H9 (cell line): ENCODE measurements around the gene RANBP3. TPM values are rescaled to one million over a fixed set of nuclear protein-coding genes. Genes with fewer than 3 reads are reported as not detected.

Experiments used
- DNase-seq: peaks from one replicate; pipeline ENCODE4 v3.0.0-alpha.2; 2017
- H2AFZ ChIP-seq: one replicate; pipeline ENCODE4 v1.6.1; 2013; ENCODE audit warnings: mild to moderate bottlenecking, low read length, control low read depth, moderate library complexity
- H2AK5ac ChIP-seq: 2 replicates; pipeline ENCODE4 v1.6.1; 2013; ENCODE audit warnings: low read length, control low read depth, mixed read lengths; ENCODE audit not compliant: insufficient read length
- H2BK120ac ChIP-seq: one replicate; pipeline ENCODE4 v1.6.1; 2013; ENCODE audit warnings: low read depth, mild to moderate bottlenecking, low read length, control low read depth, inconsistent platforms; ENCODE audit not compliant: poor library complexity, severe bottlenecking
- H2BK12ac ChIP-seq: 2 replicates; pipeline ENCODE4 v1.6.1; 2013; ENCODE audit warnings: low read length, control low read depth, mixed read lengths, low read depth; ENCODE audit not compliant: insufficient read length
- H2BK15ac ChIP-seq: 2 replicates; pipeline ENCODE4 v1.6.1; 2013; ENCODE audit warnings: low read depth, low read length, control low read depth
- H2BK20ac ChIP-seq: one replicate; pipeline ENCODE4 v1.6.1; 2013; ENCODE audit warnings: low read depth, mild to moderate bottlenecking, low read length, control low read depth, inconsistent platforms; ENCODE audit not compliant: poor library complexity, severe bottlenecking
- H2BK5ac ChIP-seq: 2 replicates; pipeline ENCODE4 v1.6.1; 2013; ENCODE audit warnings: low read length, control low read depth, mixed read lengths; ENCODE audit not compliant: insufficient read length
- H3K14ac ChIP-seq: 2 replicates; pipeline ENCODE4 v1.6.1; 2013; ENCODE audit warnings: low read length, control low read depth; ENCODE audit not compliant: insufficient read depth
- H3K18ac ChIP-seq: 2 replicates; pipeline ENCODE4 v1.6.1; 2013; ENCODE audit warnings: low read depth, mild to moderate bottlenecking, mixed read lengths, low read length, control low read depth; ENCODE audit not compliant: insufficient read length
- H3K23ac ChIP-seq: 2 replicates; pipeline ENCODE4 v1.6.1; 2013; ENCODE audit warnings: low read length, control low read depth, mixed read lengths, low read depth; ENCODE audit not compliant: insufficient read length
- H3K23me2 ChIP-seq: 2 replicates; pipeline ENCODE4 v1.6.1; 2013; ENCODE audit warnings: low read depth, mild to moderate bottlenecking, mixed read lengths, low read length, control low read depth; ENCODE audit not compliant: insufficient read length, poor library complexity, severe bottlenecking
- H3K27ac ChIP-seq: 2 replicates; pipeline ENCODE4 v1.5.1; 2013; ENCODE audit warnings: low read length, control low read depth, mixed read lengths, low read depth; ENCODE audit not compliant: insufficient read length
- H3K27me3 ChIP-seq: 2 replicates; pipeline ENCODE4 v1.6.1; 2013; ENCODE audit warnings: low read length, control low read depth, inconsistent platforms; ENCODE audit not compliant: insufficient read depth
- H3K4ac ChIP-seq: 2 replicates; pipeline ENCODE4 v1.6.1; 2013; ENCODE audit warnings: low read depth, mild to moderate bottlenecking, control low read depth, inconsistent platforms, low read length, moderate library complexity
- H3K4me1 ChIP-seq: 2 replicates; pipeline ENCODE4 v1.6.1; 2013; ENCODE audit warnings: low read length, control low read depth, inconsistent platforms; ENCODE audit not compliant: insufficient read depth
- H3K4me2 ChIP-seq: 2 replicates; pipeline ENCODE4 v1.6.1; 2013; ENCODE audit warnings: low read length, control low read depth, mixed read lengths; ENCODE audit not compliant: insufficient read length, insufficient read depth
- H3K56ac ChIP-seq: 2 replicates; pipeline ENCODE4 v1.6.1; 2013; ENCODE audit warnings: low read depth, mild to moderate bottlenecking, mixed read lengths, low read length, control low read depth; ENCODE audit not compliant: insufficient read length
- H3K79me1 ChIP-seq: 2 replicates; pipeline ENCODE4 v1.6.1; 2013; ENCODE audit warnings: low read depth, mild to moderate bottlenecking, moderate library complexity, low read length, control low read depth, inconsistent platforms; ENCODE audit not compliant: insufficient read depth, poor library complexity, severe bottlenecking
- H3K79me2 ChIP-seq: 2 replicates; pipeline ENCODE4 v1.6.1; 2013; ENCODE audit warnings: low read length, control low read depth, inconsistent platforms; ENCODE audit not compliant: insufficient read depth
- H3K9ac ChIP-seq: 2 replicates; pipeline ENCODE4 v1.6.1; 2013; ENCODE audit warnings: low read length, control low read depth, mixed read lengths; ENCODE audit not compliant: insufficient read length; ENCODE audit errors: extremely low read depth
- H3K9me3 ChIP-seq: one replicate; pipeline ENCODE4 v1.6.1; 2013; ENCODE audit warnings: low read depth, low read length, inconsistent platforms; ENCODE audit not compliant: control insufficient read depth
- H3T11ph ChIP-seq: one replicate; pipeline ENCODE4 v1.6.1; 2013; ENCODE audit warnings: mild to moderate bottlenecking, low read length, control low read depth, inconsistent platforms
- H4K20me1 ChIP-seq: one replicate; pipeline ENCODE4 v1.6.1; 2013; ENCODE audit not compliant: control insufficient read depth, insufficient read length, insufficient read depth
- H4K5ac ChIP-seq: 2 replicates; pipeline ENCODE4 v1.6.1; 2013; ENCODE audit warnings: low read depth, mild to moderate bottlenecking, mixed read lengths, low read length, control low read depth; ENCODE audit not compliant: insufficient read length
- H4K8ac ChIP-seq: replicated peaks from 2 replicates; pipeline ENCODE4 v1.6.1; 2013; ENCODE audit warnings: low read length, control low read depth, mixed read lengths, low read depth; ENCODE audit not compliant: insufficient read length
- H4K91ac ChIP-seq: 2 replicates; pipeline ENCODE4 v1.6.1; 2013; ENCODE audit warnings: low read depth, mild to moderate bottlenecking, moderate library complexity, mixed read lengths, low read length, control low read depth; ENCODE audit not compliant: insufficient read length
- H3K27ac Mint-ChIP-seq, 3 experiments: 2 replicates in 2 of 3; 3 replicates in 1 of 3; pipeline ENCODE4 v1.8.0; 2020 to 2021; ENCODE audit warnings: mixed read lengths in 3 of 3, mild to moderate bottlenecking in 1 of 3, moderate library complexity in 1 of 3
- H3K27me3 Mint-ChIP-seq: 2 replicates; pipeline ENCODE4 v1.8.0; 2021; ENCODE audit warnings: low read depth, mild to moderate bottlenecking, moderate library complexity, mixed read lengths
- H3K36me3 Mint-ChIP-seq, 3 experiments: 2 replicates in 2 of 3; 3 replicates in 1 of 3; pipeline ENCODE4 v1.8.0; 2020 to 2021; ENCODE audit warnings: low read depth in 3 of 3, mixed read lengths in 3 of 3; ENCODE audit not compliant: insufficient read depth in 1 of 3
- H3K4me1 Mint-ChIP-seq, 2 experiments: 2 replicates each; pipeline ENCODE4 v1.8.0; 2020; ENCODE audit warnings: mixed read lengths in 2 of 2
- H3K4me3 Mint-ChIP-seq, 2 experiments: 2 replicates in 1 of 2; 3 replicates in 1 of 2; pipeline ENCODE4 v1.8.0; 2020 to 2021; ENCODE audit warnings: mild to moderate bottlenecking in 2 of 2, mixed read lengths in 2 of 2, moderate library complexity in 1 of 2
- H3K9me3 Mint-ChIP-seq, 2 experiments: 2 replicates in 1 of 2; 3 replicates in 1 of 2; pipeline ENCODE4 v1.8.0; 2020; ENCODE audit warnings: mild to moderate bottlenecking in 2 of 2, mixed read lengths in 2 of 2, moderate library complexity in 1 of 2
- CTCF ChIP-seq: fragments of 200-600 bp; sonication (generic); conservative IDR thresholded peaks from 3 replicates; pipeline ENCODE4 v1.8.0; 2021; ENCODE audit warnings: antibody characterized with exemption, mild to moderate bottlenecking
- WGBS: extraction: QIAGEN DNeasy Blood & Tissue Kit; methylation state at CpG from one replicate; pipeline ENCODE4 v1.1.7; 2013; ENCODE audit warnings: missing lambda C conversion rate, low lambda C conversion rate, mixed read lengths; ENCODE audit not compliant: insufficient read length; ENCODE audit errors: extremely low coverage; 5-methylcytosine and 5-hydroxymethylcytosine counted together
- total RNA-seq: library from RNA; stranded (reverse); gene quantifications from 2 replicates; pipeline ENCODE4 v1.2.1, GENCODE V29; 2021

The RANBP3 gene
- total RNA-seq, 1 experiment from 2014 or later: 86.5 TPM

- no CpG with 5 or more reads among the region's 9 CpGs for WGBS
- Histone ChIP-seq H3K23ac (no peak overlapping the region), H3K79me1 (no peaks in the 10 kb centered on the region), H3K79me2 (no peaks in the 10 kb centered on the region), H3K14ac (no peak overlapping the region), H3K4me1 (no peaks in the 10 kb centered on the region), H4K5ac (no peak overlapping the region), H3K56ac (no peak overlapping the region), H3K9me3 (no peaks in the 10 kb centered on the region), H2BK20ac (no peak overlapping the region), H2AFZ (no peak overlapping the region), H4K20me1 (no peaks in the 10 kb centered on the region), H3K23me2 (no peaks in the 10 kb centered on the region), H3K27ac (no peak overlapping the region), H3K4ac (no peak overlapping the region), H3K27me3 (no peaks in the 10 kb centered on the region), H2BK15ac (no peak overlapping the region), H2AK5ac (no peak overlapping the region), H2BK120ac (no peak overlapping the region), H3T11ph (no peak overlapping the region), H4K8ac (no peak overlapping the region), H3K4me2 (no peak overlapping the region), H3K9ac (no peak overlapping the region), H4K91ac (no peak overlapping the region), H2BK5ac (no peak overlapping the region), H3K18ac (no peak overlapping the region), H2BK12ac (no peak overlapping the region)
- Mint-ChIP-seq H3K27ac (no peak overlapping the region), H3K9me3 (no peaks in the 10 kb centered on the region; a peak in 1 of 5 replicates), H3K4me3 (no peak overlapping the region), H3K4me1 (peaks cover 13 to 30% of the 10 kb centered on the region in 2 experiments), H3K27me3 (peaks cover 19% of the 10 kb centered on the region), H3K36me3 (no peaks in the 10 kb centered on the region; a peak in 1 of 7 replicates)
- DNase-seq: no peak
- no peak for TF ChIP-seq CTCF
Measured at GRCh38 chr19:5877882-5878281, 100.1 kb downstream of the RANBP3 start.
